K562 (cell line): ENCODE results near the gene PTPN7. TPM values are rescaled to one million over a fixed set of nuclear protein-coding genes. Genes with fewer than 3 reads are reported as not detected.

Experiments
- ATAC-seq: fragments of 200-7000 bp; cut with Tn5 transposase; 3 replicates; pipeline ENCODE4 v1.9.1; 2020; ENCODE audit warnings: moderate library complexity
- BruUV-seq: library from RNA; stranded (reverse); fragments of 400-500 nt; replicated peaks from 2 replicates; lab custom pipeline; 2021; lab: Mats Ljungman, UMichigan
- CTCF ChIA-PET: fragments of 300-600 bp; formaldehyde crosslinking; extraction: SDS; loops from one replicate; lab custom pipeline; 2021; ENCODE audit warnings: low intra/inter-chr PET ratio; lab: Yijun Ruan, JAX
- POLR2A ChIA-PET: fragments of 300-600, 350-650 bp; sonication (Branson Sonifier 250); formaldehyde crosslinking; extraction: SDS; loops from one replicate; lab custom pipeline; 2021; ENCODE audit warnings: antibody characterized with exemption, inconsistent platforms; lab: Yijun Ruan, JAX
- DNase-seq, 4 experiments: peaks; one replicate each; pipeline versions ENCODE4 v3.0.0 to v3.0.0-alpha.2; 2011 to 2018; ENCODE audit warnings: low spot score in 3 of 4, mixed read lengths in 3 of 4; ENCODE audit errors: extremely low read depth in 1 of 4
- FAIRE-seq: peaks from 2 replicates; lab custom pipeline; 2011; peaks lifted over from hg19 to GRCh38; lab: Jason Lieb, UNC
- H2AFZ ChIP-seq: 2 replicates; pipeline ENCODE4 v1.6.0; 2011; ENCODE audit warnings: low read depth, low read length, control low read depth, inconsistent platforms
- H3K27ac ChIP-seq: fragments of 200-600 bp; 3 replicates; pipeline ENCODE4 v1.8.0; 2011; ENCODE audit warnings: low read depth, mild to moderate bottlenecking, control low read depth, inconsistent platforms, low read length, moderate library complexity, mixed read lengths; ENCODE audit errors: extremely low read depth
- H3K27me3 ChIP-seq, 2 experiments: fragments of 300-600 bp in 1 of 2; 2 replicates in 1 of 2; 3 replicates in 1 of 2; pipeline versions ENCODE4 v1.6.0 to v1.8.0; 2011; ENCODE audit warnings: inconsistent platforms in 2 of 2, low read length in 2 of 2, mild to moderate bottlenecking in 1 of 2, mixed read lengths in 1 of 2, moderate library complexity in 1 of 2; ENCODE audit not compliant: control insufficient read depth in 2 of 2, insufficient read depth in 2 of 2
- H3K36me3 ChIP-seq: fragments of 300-600 bp; 3 replicates; pipeline ENCODE4 v1.8.0; 2011; ENCODE audit warnings: mild to moderate bottlenecking, low read length, inconsistent platforms; ENCODE audit not compliant: control insufficient read depth, insufficient read depth
- H3K4me1 ChIP-seq, 2 experiments: fragments of 200-600 bp in 1 of 2; replicated peaks in 1 of 2; 2 replicates in 1 of 2; 3 replicates in 1 of 2; pipeline versions ENCODE4 v1.5.1 to v1.8.0; 2011; ENCODE audit warnings: inconsistent platforms in 2 of 2, low read length in 2 of 2, mild to moderate bottlenecking in 1 of 2, mixed read lengths in 1 of 2, moderate library complexity in 1 of 2; ENCODE audit not compliant: control insufficient read depth in 2 of 2, insufficient read depth in 2 of 2
- H3K4me2 ChIP-seq: 2 replicates; pipeline ENCODE4 v1.6.1; 2011; ENCODE audit warnings: low read length, control low read depth, inconsistent platforms, mixed read lengths; ENCODE audit not compliant: insufficient read depth
- H3K4me3 ChIP-seq: fragments of 200-600 bp; sonication (generic), shearing (Covaris generic); 2 replicates; pipeline ENCODE4 v1.5.1; 2016; ENCODE audit warnings: control low read depth, inconsistent platforms
- H3K79me2 ChIP-seq: fragments of 200-600 bp; 3 replicates; pipeline ENCODE4 v1.8.0; 2011; ENCODE audit warnings: low read length, inconsistent platforms; ENCODE audit not compliant: control insufficient read depth, insufficient read depth
- H3K9ac ChIP-seq, 2 experiments: 2 replicates each; pipeline versions ENCODE4 v1.6.0 to v1.6.1; 2011; ENCODE audit warnings: low read depth in 2 of 2, low read length in 2 of 2, control low read depth in 1 of 2, inconsistent platforms in 1 of 2, mild to moderate bottlenecking in 1 of 2, mixed read lengths in 1 of 2; ENCODE audit not compliant: insufficient read depth in 1 of 2
- H3K9me1 ChIP-seq: one replicate; pipeline ENCODE4 v1.6.0; 2011; ENCODE audit warnings: inconsistent platforms, mild to moderate bottlenecking, low read length, moderate library complexity; ENCODE audit not compliant: control insufficient read depth, insufficient read depth
- H3K9me3 ChIP-seq: replicated peaks from 2 replicates; pipeline ENCODE4 v1.5.1; 2011; ENCODE audit warnings: low read depth, low read length, inconsistent platforms; ENCODE audit not compliant: control insufficient read depth, insufficient read depth
- H4K20me1 ChIP-seq: replicated peaks from 2 replicates; pipeline ENCODE4 v1.6.1; 2011; ENCODE audit warnings: low read length, inconsistent platforms, mixed read lengths; ENCODE audit not compliant: control insufficient read depth, insufficient read depth
- CREB1 ChIP-seq, 2 experiments: sonication (generic) in 1 of 2; formaldehyde crosslinking in 1 of 2; IDR thresholded peaks; 2 replicates each; pipeline versions ENCODE4 v1.6.1 to v1.8.0; 2012 to 2022; ENCODE audit warnings: inconsistent platforms in 1 of 2, mild to moderate bottlenecking in 1 of 2, missing genetic modification reagents in 1 of 2, moderate library complexity in 1 of 2
- CREM ChIP-seq: IDR thresholded peaks from 2 replicates; pipeline ENCODE4 v1.6.1; 2014; ENCODE audit warnings: antibody characterized with exemption, low read depth
- ELF1 ChIP-seq: fragments of 200-800 bp; sonication (Bioruptor generic); IDR thresholded peaks from 2 replicates; pipeline ENCODE4 v1.6.1; 2016; ENCODE audit warnings: missing genetic modification characterization, missing compliant biosample characterization
- FOXA1 ChIP-seq: fragments of 450-650 bp; IDR thresholded peaks from 2 replicates; pipeline ENCODE4 v1.6.1; 2016; ENCODE audit warnings: mild to moderate bottlenecking, borderline replicate concordance
- HDGF ChIP-seq: fragments of 450-650 bp; IDR thresholded peaks from 2 replicates; pipeline ENCODE4 v1.6.1; 2016
- L3MBTL2 ChIP-seq: fragments of 450-650 bp; IDR thresholded peaks from 2 replicates; pipeline ENCODE4 v1.6.1; 2016; ENCODE audit warnings: mild to moderate bottlenecking, moderate library complexity
- PHTF2 ChIP-seq: fragments of 250-450 bp; sonication (Bioruptor Pico); IDR thresholded peaks from 2 replicates; pipeline ENCODE4 v1.5.0; 2021; ENCODE audit warnings: mild to moderate bottlenecking
- RAD21 ChIP-seq, 2 experiments: fragments of 250-450 bp in 1 of 2; fragments of 450-650 bp in 1 of 2; sonication (Bioruptor Pico) in 1 of 2; formaldehyde crosslinking in 1 of 2; IDR thresholded peaks in 1 of 2; conservative IDR thresholded peaks in 1 of 2; 2 replicates each; pipeline versions ENCODE4 v1.4.0 to v1.8.0; 2020 to 2022; ENCODE audit warnings: mild to moderate bottlenecking in 2 of 2, moderate library complexity in 1 of 2
- SMC3 ChIP-seq: conservative IDR thresholded peaks from 2 replicates; pipeline ENCODE4 v1.6.1; 2011; ENCODE audit warnings: low read depth, low read length, improper control_type of control experiment; ENCODE audit not compliant: insufficient read depth
- VEZF1 ChIP-seq: fragments of 200-800 bp; sonication (Bioruptor generic); IDR thresholded peaks from 2 replicates; pipeline ENCODE4 v1.6.1; 2017; ENCODE audit warnings: missing genetic modification characterization, missing compliant biosample characterization
- ZNF124 ChIP-seq: sonication (generic); formaldehyde crosslinking; IDR thresholded peaks from 2 replicates; pipeline ENCODE4 v1.8.1; 2022; ENCODE audit warnings: missing genetic modification reagents
- ZNF384 ChIP-seq: IDR thresholded peaks from 2 replicates; pipeline ENCODE4 v1.6.1; 2012; ENCODE audit warnings: low read depth, low read length, improper control_type of control experiment
- ZNF778 ChIP-seq: fragments of 450-650 bp; formaldehyde crosslinking; IDR thresholded peaks from 2 replicates; pipeline ENCODE4 v1.4.0; 2020; ENCODE audit warnings: mild to moderate bottlenecking, moderate library complexity
- WGBS: fragments of 100-300 bp; shearing (Covaris generic); methylation state at CpG from one replicate; pipeline ENCODE4 v1.1.6; 2016; ENCODE audit warnings: low coverage, mixed read lengths; ENCODE audit not compliant: insufficient coverage; ENCODE audit errors: missing lambda C conversion rate; 5-methylcytosine and 5-hydroxymethylcytosine counted together
- in situ Hi-C: fragments of 300-500 bp; cut with MboI; formaldehyde crosslinking; loops from 4 replicates; pipeline ENCODE4 v1.15.0; 2018; ENCODE audit warnings: inconsistent platforms, mixed read lengths
- intact Hi-C: fragments of 100-400 bp; cut with micrococcal nuclease; formaldehyde crosslinking; loops from 2 replicates; pipeline ENCODE4 v1.14.2; 2022
- polyA plus RNA-seq, 8 experiments: library from polyadenylated mRNA; depleted of rRNA in 4 of 8; stranded (reverse) in 5 of 8; unstranded in 3 of 8; fragments of >200 nt; fragmentation: Nextera tagmentation in 2 of 8; fragmentation: Illumina TruSeq in 1 of 8; extraction: Ambion mirVana in 2 of 8; extraction: Trizol in 1 of 8; gene quantifications; 2 replicates each; pipeline versions ENCODE4 v1.2.1 to v1.2.3, GENCODE V29; 2011 to 2014; ENCODE audit warnings: inconsistent platforms in 1 of 8, missing spikeins in 1 of 8
- total RNA-seq, 7 experiments: library from RNA; depleted of rRNA in 6 of 7; stranded (reverse); fragments of >200 nt in 6 of 7; fragmentation: Illumina TruSeq in 2 of 7; extraction: Trizol in 2 of 7; gene quantifications; 2 replicates each; pipeline versions ENCODE4 v1.2.1 to v1.2.3, GENCODE V29; 2011 to 2021; ENCODE audit warnings: low replicate concordance in 1 of 7

The PTPN7 gene
- total and polyA plus RNA-seq, 9 of the 15 experiments (the other 6 are each of a cell fraction or from before 2014, with no cell fraction given) = 18.7 to 144 (median 120) TPM

DNA sequence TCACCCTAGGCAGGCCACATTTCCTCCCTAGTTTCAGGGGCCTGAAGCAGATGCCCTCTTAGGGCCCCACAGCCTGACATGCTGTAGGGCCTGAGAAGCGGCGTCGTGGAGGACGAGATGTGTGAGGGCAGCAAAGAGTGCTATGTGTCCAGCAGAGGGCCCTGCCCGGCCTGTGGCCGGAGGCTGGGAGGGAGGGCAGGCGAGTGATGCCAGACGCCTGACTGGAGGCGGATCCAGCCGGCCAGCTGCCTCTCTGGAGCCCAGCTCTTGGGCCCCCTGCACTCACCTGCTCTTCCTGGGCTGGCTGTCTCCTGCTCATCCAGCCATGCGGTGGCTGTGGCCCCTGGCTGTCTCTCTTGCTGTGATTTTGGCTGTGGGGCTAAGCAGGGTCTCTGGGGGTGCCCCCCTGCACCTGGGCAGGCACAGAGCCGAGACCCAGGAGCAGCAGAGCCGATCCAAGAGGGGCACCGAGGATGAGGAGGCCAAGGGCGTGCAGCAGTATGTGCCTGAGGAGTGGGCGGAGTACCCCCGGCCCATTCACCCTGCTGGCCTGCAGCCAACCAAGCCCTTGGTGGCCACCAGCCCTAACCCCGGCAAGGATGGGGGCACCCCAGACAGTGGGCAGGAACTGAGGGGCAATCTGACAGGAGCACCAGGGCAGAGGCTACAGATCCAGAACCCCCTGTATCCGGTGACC is 37.6 kb downstream of the PTPN7 start, which contains the start of gene GPR37L1:
Gene GPR37L1 (plus strand): TSS at position 279 of the 697 bp plus-strand sequence. CDS start 47 bp downstream, at position 326.
- H3K4me2 ChIP-seq = no peak within 1 kb of the TSS
- H3K36me3 ChIP-seq = no peaks in the 10 kb centered on the region
- H3K9ac ChIP-seq = 0 out of 4 replicates have a peak within 1 kb of the TSS, but pooled peaks of 1 of the 2 experiments have one; percentile 30
- no peaks in the 10 kb centered on the region for H3K79me2 ChIP-seq
- ChIA-PET POLR2A (interaction anchor here (0.5 to 2.5 kb wide), 7 partner anchors 9 to 258 kb away, joined by 3 to 9 read pairs (median 4); no protein-coding TSS in a partner anchor), CTCF (interaction anchor here (1.0 to 1.6 kb wide), 3 partner anchors 114 to 227 kb away, joined by 3 to 9 read pairs (median 3); partner anchors contain the start of gene ELF3)
- peaks cover 9 to 17% of the 10 kb centered on the region in 2 experiments; a peak in 4 of 5 replicates for H3K4me1 ChIP-seq
- H3K27ac ChIP-seq = no peak within 1 kb of the TSS
- no peak within 1 kb of the TSS for H3K4me3 ChIP-seq
- BruUV-seq = no TSS peak
- peaks cover 38 to 67% of the 10 kb centered on the region in 2 experiments for H3K27me3 ChIP-seq
- intact Hi-C loops = loop anchor here (1.0 kb wide), 1 partner anchor 13 kb away; no protein-coding TSS in a partner anchor
- H4K20me1 ChIP-seq = peaks cover 13% of the 10 kb centered on the region; the same call in 1 of the 2 replicates
- WGBS = 10% methylated on average over 19 of the region's 19 CpGs
- ATAC-seq = peak; percentile 80
- H2AFZ ChIP-seq = no peak within 1 kb of the TSS
- H3K9me3 ChIP-seq = no peaks in the 10 kb centered on the region
- H3K9me1 ChIP-seq = no peaks in the 10 kb centered on the region
- FAIRE-seq = no peak
- in situ Hi-C loops = loop anchor here (5.0 kb wide), 2 partner anchors 120 to 230 kb away; no protein-coding TSS in a partner anchor
- DNase-seq = peak; percentile 62 to 72 (median 66)
- TF ChIP-seq VEZF1 (CRISPR knock-in tag) (peak; percentile 25; the same call in 1 of the 2 replicates), ZNF778 (CRISPR knock-in tag) (no peak), CREM (peak; percentile 15; the same call in 1 of the 2 replicates), L3MBTL2 (peak; percentile 76), SMC3 (peak; percentile 42), RAD21 (CRISPR knock-in tag; conservative IDR thresholded peaks at IDR 0.05 in 1 of 2, IDR thresholded peaks at IDR 0.05 in 1 of 2) (peak; percentile 21 to 63; a peak in 3 of 4 replicates), ZNF124 (no peak), ELF1 (tag) (no peak), FOXA1 (no peak), ZNF384 (0 out of 2 replicates have a peak, but pooled peaks have one; percentile 9), CREB1 (IDR thresholded peaks at IDR 0.05) (peak; percentile 15; the same call in 1 of the 2 replicates), CREB1 (CRISPR knock-in tag; IDR thresholded peaks at IDR 0.05) (no peak), PHTF2 (CRISPR knock-in tag) (no peak), HDGF (no peak)
